GM19324 (cell line): Measurements from ENCODE around the gene APH1A.
"Not testable (repeated sequence)": the region's sequence is repeated elsewhere in the genome, so short reads cannot be mapped to it uniquely, and the experiment has no call there.

Source experiments
- ATAC-seq: cut with Tn5 transposase; IDR thresholded peaks from one replicate; pipeline ENCODE4 v1.9.1; 2021; ENCODE audit warnings: mild to moderate bottlenecking, moderate library complexity; ENCODE audit not compliant: unreplicated experiment, low FRiP score

APH1A gene

GRCh38 chr1:150269451-150269850 lies 635 bp upstream of the APH1A start:
- ATAC-seq: no peak

GRCh38 chr1:150268340-150268704 lies 494 bp downstream of the APH1A start:
- peak; percentile 11 for ATAC-seq

DNA sequence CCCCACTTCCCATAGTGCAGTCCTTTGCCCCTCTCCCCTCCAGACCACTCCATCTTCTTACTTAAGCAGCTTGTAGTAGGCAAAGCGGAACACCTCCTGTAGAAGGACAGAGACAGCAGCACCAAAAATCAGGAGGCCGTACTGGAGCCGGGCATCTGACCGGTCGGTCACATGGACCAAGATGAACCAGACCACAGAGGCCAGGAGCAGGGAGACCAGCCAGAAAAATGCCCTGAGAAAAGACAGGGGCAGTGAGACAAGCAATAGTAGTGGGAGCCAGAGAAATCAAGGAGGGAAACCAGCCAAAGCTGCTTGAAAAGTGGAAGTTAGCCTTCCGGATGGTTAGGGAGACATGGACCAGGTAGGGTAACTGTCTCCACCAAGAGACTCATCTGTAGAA lies 920 bp downstream of the APH1A start:
- no peak for ATAC-seq

DNA sequence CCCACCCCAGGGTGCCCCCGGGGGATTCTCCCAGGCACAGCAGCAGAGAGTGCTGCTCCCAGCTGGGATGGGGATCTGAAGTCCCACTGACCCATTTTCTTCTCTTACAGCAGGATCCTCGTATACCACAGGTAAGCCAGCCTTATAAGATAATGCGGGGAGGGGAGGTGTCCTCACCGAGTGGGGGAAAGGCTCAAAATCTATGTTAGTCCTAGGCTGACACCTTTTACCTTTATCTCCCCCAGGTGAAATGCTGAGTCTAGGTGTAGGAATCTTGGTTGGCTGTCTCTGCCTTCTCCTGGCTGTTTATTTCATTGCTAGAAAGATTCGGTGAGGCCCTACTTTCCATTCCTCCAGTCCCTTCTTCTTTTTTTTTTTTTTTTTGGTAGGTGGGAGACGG lies 5.3 kb downstream of the APH1A start:
- no peak for ATAC-seq

DNA sequence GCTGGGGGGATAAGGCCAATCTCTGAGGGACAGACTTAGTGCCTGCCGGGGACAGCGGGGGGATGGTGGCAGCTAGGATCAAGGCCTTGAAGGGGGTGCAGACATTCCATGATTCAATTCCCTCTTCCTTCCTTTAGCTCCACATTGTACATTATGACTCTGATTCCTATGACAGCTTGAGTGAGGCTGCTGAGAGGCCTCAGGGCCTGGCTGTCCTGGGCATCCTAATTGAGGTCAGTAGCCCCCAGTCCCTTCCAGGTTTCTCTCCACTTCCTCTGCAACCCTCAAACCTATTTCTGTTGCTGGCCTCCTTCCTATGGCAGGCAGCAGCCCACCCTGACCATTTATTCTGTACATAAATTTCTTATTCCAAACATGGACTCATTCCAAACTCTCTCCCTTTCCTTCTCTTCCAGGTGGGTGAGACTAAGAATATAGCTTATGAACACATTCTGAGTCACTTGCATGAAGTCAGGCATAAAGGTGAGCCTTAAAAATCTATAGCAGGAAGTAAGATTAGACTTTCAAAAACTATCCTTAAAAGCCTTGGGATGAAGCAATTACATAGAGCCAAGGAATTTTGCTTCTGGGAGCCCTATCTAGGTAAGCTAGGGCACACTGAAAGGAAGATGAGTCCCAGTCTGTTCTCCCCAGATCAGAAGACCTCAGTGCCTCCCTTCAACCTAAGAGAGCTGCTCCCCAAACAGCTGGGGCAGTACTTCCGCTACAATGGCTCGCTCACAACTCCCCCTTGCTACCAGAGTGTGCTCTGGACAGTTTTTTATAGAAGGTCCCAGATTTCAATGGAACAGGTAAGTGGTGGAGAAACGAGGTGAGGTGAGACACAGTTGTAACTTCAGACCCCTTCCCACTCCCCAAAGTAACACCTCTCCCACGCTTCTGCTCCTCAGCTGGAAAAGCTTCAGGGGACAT lies 6.2 kb downstream of the APH1A start:
- no peak for ATAC-seq

DNA sequence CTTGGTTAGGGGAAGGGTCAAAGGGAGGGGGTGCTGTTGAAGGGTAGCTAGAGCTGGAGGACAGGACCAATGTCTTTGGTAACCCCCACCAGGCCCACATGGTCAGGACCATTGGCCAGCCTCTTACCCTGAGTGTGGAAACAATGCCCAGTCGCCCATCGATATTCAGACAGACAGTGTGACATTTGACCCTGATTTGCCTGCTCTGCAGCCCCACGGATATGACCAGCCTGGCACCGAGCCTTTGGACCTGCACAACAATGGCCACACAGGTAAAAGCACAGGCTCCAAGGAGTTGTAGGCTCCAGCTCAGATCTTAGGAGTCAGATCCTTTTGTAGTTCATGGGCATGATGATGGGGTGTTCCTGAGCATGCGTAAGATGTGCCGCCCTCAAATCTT lies 7.4 kb downstream of the APH1A start:
- ATAC-seq: no peak

GRCh38 chr1:150259758-150260669 lies 8.8 kb downstream of the APH1A start:
- ATAC-seq: no peak

- no peak for ATAC-seq
These were observed 9.6 kb downstream of the APH1A start for GRCh38 chr1:150259217-150259616.

- ATAC-seq: no peak
These were observed 10.9 kb downstream of the APH1A start, which contains the start of gene CA14 for GRCh38 chr1:150257624-150258585. Gene CA14 (plus strand): TSS chr1:150257774. CDS start chr1:150258129, 355 bp downstream.

GRCh38 chr1:150256554-150257341 lies 12.1 kb downstream of the APH1A start:
- no peak for ATAC-seq

- ATAC-seq: no peak
These were observed 12.6 kb downstream of the APH1A start for GRCh38 chr1:150256198-150256553.

DNA sequence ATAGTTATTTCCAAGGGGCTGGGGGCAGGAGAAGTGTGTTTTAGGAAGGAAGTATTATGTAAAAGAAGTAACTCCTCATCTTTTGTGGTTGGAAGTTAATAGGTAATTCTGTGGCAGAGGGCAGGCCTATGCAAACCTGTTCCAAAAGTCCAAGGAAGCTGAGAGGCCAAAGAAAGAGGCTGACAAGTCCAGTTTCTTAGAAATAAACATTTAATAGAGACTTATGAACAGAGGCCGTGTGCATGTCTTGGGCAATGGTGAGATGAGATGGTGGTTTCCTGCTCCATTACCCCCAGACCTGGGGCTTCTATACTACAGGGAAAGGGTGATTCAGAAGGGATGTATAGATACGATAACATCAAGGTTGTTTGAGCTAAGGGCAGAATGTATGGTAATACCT lies 18.9 kb downstream of the APH1A start:
- ATAC-seq: no peak

GRCh38 chr1:150243003-150243402 lies 25.8 kb downstream of the APH1A start:
- no peak for ATAC-seq

- no peak for ATAC-seq
These were observed 31.1 kb downstream of the APH1A start for GRCh38 chr1:150237746-150238145.

- not testable (repeated sequence) for ATAC-seq
These were observed 31.6 kb downstream of the APH1A start for GRCh38 chr1:150237176-150237575.

DNA sequence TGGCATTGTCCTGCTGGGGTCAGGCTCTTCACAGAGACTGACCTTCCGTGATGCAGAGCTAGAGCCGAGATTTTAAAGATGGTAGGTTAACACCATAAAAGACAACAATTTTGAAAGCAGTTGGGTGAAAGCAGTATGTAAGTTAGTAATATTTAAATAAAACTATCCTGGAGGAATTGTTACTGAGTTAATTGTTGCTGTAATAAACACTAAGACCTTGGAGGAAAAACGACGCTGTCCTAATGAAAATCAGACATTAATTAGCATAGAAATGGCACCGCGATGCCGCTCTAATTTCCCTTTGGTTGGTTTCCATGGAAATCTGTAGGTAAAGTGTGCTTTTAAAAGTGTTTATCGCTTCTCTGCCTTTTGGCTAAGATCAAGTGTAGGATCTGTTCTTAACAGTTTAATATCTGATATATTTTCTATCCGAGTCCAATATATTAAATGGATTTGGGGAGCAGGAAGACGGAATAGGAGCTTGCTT lies 32.2 kb downstream of the APH1A start:
- ATAC-seq: no peak

DNA sequence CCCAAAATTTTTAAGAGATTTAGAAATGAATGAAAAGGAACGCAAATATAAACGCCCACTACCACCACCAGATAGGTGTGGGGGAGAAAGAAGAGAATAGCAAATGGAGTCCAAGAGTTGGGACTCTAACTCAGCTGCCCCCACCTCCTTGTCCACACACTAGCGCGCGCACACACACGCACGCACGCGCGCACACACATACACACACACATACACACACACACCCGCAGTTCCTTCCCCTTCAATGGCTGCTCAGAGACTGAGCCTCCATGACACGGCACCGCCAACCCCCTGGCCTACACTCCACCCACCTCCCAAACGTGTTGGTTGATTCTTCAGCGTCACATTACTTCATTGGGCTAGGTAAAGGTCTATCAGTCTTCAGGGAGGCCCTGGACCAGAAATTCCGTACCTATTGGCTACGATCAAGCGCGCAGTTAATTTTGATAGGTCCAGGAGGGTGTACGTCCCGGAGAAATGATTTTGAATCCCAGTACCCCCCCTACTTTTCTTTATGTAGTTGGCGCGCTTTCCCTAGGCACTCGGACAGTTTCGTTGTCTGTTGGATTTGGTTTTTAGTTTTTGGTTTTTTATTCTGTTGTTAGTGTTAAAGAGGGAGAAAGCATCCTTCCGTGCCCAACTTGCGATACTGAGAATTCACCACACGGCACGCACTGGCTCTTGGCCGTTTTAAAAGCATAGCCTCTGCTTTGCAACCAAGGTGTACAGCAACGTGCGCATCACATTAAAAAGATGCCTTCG lies 32.8 kb downstream of the APH1A start, which contains the start of gene ANP32E:
Gene ANP32E, minus strand, starts transcription at position 261 of the 762 bp plus-strand sequence. CDS start 326 bp downstream, outside the sequence.
- peak; percentile 89 for ATAC-seq

GRCh38 chr1:150235294-150235851 lies 33.4 kb downstream of the APH1A start:
- peak; percentile 3 for ATAC-seq
